ENCODE measurements around the gene CATSPERE.
A peak's percentile ranks its signal among the peaks of the same experiment; 100 is the strongest.
"Not testable (repeated sequence)": the region's sequence is repeated elsewhere in the genome, so short reads cannot be mapped to it uniquely, and the experiment has no call there.

CATSPERE gene

DNA sequence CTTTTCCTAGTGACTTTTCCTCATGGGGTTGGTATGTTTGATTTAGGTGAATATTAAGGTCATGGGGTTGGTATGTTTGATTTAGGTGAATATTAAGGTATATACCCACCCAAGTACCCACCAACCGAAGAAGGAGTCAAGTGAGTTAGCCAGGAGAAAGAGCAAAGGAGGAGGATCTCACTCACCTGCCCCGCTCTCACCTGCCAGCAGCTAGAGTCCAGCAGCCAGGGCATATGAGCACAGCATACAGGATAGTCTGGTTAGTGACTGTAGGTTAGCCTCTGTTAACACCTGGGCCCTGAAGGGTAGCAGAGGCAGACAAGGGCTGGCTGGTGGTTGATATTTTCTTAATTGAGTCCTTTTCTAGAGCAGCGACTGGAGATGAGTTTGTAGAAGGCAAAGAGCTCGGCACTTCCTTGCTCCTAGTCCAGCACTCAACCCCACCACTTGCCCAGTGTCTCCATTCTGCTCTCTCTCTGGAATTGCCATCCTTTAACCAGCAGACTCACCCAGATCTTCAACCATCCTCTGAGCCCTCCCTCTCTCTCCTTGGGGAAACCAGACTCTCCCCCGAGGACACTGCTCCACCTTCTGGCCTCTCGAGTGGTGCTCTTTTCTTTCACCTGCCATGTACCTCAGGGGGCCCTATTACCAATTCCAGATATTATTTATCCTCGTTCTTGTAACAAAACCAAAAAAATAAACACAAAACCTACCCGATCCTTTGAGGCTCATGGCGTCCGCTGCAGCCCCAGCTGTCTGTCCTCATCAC is 175.6 kb downstream of the CATSPERE start:
- no peak for DNase-seq (ENCODE audit: low spot score)

DNA sequence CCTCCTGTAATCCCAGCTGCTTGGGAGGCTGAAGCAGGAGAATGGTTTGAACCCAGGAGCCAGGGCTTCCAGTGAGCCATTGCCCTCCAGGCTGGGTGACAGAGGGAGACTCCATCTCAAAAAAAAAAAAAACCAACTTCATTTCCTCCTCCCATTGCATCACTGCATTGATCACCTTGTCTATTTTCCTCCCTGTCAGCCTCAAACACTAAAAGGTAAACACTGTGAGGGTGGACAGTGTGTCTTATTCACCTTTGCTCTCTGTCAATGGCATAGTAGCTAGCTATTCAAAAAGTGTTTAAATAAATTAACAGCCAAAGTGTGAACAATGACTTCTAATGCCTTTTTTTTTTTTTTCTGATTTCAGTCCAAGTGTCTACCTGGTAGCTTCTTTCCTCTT is 178.5 kb downstream of the CATSPERE start:
- DNase-seq (ENCODE audit: low spot score): no peak

DNA sequence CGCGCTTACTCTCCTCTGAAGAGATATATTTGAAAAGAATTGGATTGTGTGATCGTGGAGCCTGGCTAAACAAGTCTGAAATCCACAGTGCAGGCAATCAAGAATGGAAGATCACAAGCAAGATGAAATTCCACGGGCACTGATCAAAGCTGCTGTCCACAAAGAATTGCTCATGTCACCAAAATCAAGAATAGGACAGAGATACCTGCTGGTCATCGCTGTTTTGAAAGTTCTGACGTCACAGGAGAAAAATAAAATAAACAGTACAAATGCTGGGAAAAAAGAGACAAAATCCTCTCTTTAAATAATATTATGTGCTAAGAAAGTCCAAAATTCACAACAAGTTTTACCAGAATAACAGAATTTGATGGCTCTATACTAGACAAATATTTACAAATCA is 179.8 kb downstream of the CATSPERE start:
- no peak for DNase-seq (ENCODE audit: low spot score)

DNA sequence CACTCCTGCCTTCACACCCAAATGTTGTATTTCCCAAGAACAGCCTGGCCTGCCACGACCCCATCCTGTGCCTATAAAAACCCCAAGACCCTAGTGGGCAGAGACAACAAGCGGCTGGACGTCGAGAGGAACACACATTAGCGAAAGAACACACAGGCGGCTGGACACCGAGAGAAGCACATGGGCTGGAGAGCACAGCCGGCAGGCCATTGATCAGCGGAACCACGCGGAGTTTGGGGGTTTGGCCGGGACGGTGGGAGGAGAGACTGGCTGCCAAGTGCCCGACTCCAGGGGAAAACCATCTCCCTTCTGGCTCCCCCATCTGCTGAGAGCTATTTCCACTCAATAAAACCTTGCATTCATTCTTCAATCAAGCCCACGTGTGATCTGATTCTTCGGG is 181.5 kb downstream of the CATSPERE start:
- no peak for DNase-seq (ENCODE audit: low spot score)

DNA sequence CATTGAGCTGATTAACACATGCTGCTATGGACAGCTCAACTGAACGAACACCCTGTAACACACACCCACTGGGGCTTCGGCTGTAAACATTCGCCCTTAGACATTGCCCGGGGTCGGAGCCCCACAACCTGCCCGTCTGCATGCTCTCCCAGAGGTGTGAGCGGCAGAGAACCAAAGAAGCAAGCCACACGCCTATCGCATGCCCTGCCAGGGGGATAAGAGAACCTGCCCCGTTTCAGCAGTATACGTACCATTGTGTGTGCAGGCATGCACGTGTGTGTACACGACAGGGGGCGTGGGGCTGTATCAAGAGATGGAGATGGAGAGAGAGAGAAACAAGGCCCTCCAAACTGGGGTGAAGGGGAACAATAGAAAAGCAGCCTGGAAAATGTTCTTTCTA is 181.9 kb downstream of the CATSPERE start:
- DNase-seq (ENCODE audit: low spot score): no peak

DNA sequence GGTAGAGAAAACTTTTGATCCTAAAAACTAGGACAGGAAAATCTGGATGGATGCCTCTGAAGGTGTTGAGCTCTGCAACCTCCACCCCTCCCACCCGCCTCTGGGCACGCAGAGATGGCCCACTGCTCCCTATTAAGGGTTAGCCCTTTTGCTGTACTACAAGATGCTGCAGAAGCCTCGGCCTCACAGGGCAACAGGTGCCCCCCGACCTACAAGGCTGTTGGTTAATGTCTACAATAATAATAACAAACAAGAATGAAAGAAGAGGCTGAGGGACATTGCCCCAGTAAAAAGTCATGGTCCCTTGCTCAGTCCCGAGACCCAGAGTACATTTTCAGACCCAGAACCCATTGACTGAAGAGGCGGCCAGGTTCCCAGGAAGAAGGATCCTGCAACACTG is 184.3 kb downstream of the CATSPERE start:
- DNase-seq (ENCODE audit: low spot score): no peak

DNA sequence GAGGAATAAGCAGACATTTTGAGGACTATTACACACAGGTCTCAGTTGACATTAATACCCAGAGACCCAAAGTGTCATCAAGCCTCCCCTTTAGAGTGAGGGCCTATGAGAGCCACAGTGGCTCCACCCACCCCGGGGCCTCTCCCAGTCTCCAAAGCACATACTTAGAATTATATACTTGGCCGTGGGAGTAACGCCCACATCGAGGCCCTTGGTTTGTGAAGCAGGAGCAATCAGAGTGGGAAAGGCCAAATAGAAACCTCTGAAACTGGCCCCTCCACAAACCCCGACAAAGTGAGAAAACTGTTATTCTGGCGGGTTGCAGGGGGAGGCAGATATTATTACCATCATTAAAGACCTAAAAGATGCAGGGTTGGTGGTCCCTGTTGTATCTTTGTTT is 184.8 kb downstream of the CATSPERE start:
- no peak for DNase-seq (ENCODE audit: low spot score)

DNA sequence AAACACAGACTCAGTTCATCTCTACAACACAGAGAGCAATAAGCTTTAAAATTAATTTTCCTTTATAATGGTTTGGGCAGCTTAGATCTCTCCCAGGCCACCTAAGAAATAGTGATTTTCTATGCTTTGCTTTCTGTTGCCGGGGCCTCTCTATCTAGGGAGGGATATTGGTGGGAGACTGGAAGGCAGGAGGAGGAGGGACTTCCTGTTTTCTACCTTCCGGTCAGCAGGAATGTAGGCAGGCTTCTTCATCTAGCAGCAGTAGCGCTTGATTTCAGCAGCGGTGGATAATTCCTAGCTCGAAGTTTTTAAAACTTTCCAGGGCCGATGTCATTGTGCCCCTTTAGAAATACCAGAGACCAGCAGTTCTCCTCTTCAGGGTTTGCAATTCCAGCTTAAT is 186.7 kb downstream of the CATSPERE start:
- no peak for DNase-seq (ENCODE audit: low spot score)

DNA sequence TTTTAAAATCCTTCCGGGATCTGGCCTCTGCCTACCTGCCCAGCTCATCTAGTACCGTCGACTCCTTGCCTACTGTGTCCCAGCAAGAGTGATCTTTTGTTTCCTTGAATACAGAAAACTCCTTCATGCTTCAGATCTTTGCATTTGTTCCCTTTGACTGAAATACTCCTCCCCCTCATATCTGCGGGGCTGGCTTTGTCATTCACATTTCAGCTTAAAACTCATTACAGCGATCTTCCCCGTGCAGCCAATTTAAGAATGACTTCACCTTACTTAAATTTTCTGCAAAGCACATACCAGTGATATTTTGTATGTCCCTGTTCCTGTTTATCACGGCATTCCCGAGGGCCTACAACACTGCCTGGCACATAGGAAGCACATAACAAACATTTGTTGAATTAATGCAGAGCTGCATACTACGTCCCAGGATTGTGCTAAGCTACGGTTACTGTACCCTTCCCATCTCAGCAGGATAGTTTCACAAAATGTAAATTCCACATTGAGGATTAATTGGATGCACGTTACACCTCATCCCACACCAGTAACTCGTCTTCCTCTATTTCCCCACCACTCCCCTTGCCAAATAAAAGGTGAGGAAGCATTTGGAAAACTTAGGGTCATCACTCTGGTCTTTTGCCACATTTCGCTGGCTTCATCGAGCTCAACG is 191.0 kb downstream of the CATSPERE start:
- no peak for DNase-seq (ENCODE audit: low spot score)

DNA sequence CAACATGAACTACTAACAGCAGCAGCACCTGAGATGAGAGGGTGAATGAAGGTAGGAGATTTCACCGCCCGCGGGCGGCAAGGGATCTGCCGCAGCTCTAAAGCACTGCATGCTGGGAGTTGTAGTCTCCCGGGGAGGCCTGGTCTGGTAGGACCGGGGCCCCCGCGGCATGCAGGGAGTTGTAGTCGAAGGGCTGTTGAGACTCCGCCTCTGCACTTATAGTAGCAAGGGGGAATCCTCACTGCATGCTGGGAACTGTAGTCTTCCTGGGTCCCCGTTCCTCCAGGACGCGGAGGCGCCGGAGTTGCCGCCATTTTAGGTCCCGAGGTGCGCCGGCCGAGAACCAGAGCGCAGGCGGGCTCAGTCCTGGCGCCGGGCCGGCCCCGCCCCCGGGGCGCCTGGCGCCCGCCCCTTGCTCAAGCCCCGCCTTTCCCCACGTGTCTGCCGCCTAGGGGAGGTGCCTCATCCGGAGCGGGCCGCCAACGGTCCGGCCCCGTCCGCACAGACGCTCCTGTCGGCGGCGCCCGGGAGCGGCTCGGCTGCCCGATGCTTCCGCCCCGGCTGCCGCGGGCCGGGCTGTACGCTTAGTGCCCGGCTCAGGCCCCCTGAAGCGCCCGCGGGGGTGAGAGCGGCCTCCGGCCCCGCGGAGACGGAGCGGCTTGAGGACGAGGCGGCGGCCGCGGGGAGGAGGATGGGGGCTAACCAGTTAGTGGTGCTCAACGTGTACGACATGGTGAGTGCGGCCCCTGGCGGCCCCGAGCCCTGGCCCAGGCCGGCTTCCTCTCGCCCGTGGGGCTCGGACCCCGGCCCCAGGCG is 191.8 kb downstream of the CATSPERE start, which contains the start of gene DESI2:
Gene DESI2 (plus strand): TSS at position 504 of the 816 bp plus-strand sequence. CDS start 188 bp downstream, at position 692.
- peak; percentile 99 for DNase-seq (ENCODE audit: low spot score)

DNA sequence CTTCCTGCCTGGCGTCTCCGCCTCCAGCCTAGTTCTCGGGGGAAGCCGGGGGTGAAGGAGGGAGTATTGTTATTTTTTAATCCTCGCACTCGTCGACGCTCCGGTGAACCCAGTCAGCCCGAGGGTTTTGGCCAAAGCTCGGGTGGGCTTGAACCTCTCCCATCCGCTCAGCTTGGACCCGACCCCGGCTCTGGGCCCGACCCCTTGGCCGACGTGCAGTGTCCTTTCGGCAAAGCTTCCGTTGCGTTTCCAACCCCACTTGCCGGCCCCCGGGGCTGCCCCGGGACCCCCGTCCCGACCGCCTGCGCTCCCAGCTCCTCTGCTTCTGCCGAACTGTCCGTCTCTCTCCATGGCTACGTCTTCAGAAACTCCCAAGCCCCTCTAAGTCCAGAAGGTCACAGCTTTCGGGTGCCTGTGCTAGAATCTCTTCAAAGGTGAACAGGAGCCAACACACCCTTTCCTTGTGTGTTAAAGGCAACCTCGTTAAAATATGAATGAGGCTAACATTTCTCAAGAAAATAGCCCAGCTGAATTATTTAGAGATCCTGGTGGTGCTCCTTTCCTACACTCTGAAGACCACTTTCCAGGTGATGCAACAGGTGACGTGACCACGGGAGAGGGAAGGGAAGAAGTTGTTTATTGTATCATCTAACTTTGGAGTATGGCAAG is 192.5 kb downstream of the CATSPERE start:
- DNase-seq (ENCODE audit: low spot score): peak; percentile 6

DNA sequence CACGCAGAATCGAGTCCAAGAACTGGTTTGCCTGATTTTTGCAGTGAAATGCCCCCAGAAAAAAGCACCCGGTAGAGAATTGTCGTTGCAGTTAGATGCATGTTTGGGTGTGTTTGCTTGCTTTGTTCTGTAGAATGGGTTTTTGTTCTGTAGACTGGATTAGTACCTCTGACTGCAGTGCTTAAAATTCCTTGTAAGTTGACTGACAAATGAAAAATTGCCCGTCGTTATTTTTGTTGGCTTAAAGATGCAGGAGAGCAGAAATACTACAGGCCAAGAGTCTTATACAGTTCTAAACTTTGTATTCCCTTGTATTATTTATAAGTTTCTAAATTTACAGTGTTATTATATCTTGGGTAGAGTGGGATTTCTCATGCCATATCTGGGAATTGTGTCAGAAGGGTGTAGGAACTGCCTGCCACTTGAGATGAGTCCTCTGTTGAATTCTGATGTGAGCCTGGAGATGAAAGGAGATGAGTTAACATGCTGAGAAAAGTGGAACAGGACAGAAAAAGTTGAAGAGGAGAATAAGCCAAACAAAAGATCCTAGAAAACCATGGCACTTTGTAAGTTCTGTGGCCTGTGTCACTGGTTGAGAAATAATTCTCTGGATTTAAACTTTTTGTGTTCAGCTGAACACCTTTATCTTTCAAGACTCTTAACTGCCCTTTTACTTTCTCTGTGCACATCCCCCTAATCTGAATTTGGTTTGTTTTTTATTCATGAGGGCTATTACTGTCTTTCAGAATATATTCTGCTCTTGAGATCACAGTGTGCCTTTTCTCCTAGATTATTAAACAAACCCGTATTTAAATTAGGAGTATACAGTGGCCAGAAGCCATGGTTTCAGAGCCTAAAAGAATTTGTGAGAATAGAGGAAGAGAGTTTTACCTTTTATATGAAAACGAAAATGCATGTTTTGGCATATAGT is 193.3 kb downstream of the CATSPERE start:
- no peak for DNase-seq (ENCODE audit: low spot score)

DNA sequence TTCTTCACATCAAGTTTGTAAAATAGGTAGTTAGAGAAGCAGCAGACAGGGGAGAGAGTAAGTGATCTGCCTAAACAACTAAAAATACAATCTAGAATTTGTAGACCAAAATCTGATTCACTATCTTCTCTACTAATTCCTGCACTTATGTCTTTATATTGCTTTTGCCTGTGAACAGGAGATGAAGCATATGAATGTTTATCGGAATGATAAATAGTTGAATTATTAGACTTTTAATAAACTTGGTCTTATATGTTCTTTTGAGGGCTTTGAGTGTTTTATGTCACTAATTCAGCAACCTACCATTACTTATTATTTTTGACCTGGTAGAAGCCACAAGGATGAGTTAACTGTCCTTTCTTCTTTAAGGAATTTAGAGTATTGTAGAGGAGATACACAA is 194.1 kb downstream of the CATSPERE start:
- no peak for DNase-seq (ENCODE audit: low spot score)

DNA sequence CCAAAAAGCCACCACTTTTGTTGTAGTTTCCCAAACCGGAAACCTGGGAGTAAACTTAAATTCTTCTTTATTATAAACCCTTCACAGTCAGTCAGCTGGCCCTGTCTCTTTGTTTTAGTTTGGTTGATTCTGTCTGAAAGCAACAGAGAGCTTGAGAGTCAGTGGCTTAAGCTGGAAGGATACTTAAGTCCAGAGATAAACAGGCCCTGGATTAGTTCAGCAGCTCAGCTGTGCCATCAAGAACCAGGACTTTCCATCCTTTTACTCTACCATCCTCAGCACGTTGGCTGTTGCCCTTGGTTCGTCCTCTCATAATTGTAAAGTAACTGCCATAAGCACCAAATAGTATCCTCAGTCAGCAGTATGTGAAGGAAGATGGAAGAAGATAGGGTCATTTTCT is 196.3 kb downstream of the CATSPERE start:
- DNase-seq (ENCODE audit: low spot score): no peak

DNA sequence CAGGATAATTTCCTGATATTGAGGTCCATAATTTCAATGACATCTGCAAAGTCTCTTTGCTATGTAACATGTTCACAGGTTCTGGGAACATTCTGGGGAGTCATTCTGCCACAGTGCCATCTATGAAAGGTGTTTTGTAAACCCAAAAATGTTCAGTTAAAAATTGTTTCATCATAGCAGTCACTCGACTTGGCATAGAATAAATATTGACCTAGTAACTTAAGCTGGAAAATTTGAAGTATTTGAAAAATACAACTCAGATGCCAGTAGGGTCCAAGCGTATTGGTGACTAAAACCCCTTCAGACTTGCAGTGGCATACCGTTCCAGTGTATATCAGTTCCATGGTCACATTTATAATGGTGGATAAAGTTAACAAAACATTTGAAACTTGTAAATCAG is 198.6 kb downstream of the CATSPERE start:
- DNase-seq (ENCODE audit: low spot score): no peak

DNA sequence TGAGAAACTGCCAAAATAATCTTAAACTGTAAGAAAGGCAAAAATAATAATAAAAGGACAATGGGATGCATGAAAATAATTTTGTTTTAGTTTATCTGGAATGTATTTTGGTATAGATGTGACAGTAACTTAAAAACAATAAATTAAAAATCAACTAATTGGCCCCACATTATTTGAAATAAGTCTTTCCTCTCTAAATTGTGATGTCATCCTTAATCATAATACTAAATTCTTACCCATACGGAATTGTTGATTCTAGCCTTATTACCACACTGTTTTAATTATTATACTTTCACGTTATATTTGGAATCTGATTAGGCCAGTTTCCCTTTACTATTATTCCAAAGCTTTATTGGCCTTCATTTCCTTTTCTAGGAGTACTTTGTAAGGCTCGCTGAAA is 199.5 kb downstream of the CATSPERE start:
- no peak for DNase-seq (ENCODE audit: low spot score)

DNA sequence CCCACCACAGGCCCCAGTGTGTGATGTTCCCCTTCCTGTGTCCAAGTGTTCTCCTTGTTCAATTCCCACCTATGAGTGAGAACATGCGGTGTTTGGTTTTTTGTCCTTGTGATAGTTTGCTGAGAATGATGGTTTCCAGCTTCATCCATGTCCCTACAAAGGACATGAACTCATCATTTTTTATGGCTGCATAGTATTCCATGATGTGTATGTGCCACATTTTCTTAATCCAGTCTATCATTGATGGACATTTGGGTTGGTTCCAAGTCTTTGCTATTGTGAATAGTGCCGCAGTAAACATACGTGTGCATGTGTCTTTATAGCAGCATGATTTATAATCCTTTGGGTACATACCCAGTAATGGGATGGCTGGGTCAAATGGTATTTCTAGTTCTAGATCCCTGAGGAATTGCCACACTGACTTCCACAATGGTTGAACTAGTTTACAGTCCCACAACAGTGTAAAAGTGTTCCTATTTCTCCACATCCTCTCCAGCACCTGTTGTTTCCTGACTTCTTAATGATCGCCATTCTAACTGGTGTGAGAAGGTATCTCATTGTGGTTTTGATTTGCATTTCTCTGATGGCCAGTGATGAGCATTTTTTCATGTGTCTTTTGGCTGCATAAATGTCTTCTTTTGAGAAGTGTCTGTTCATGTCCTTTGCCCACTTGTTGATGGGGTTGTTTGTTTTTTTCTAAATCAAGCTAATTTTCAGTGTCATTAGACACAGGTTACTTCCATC is 200.7 kb downstream of the CATSPERE start:
- DNase-seq (ENCODE audit: low spot score): not testable (repeated sequence)

DNA sequence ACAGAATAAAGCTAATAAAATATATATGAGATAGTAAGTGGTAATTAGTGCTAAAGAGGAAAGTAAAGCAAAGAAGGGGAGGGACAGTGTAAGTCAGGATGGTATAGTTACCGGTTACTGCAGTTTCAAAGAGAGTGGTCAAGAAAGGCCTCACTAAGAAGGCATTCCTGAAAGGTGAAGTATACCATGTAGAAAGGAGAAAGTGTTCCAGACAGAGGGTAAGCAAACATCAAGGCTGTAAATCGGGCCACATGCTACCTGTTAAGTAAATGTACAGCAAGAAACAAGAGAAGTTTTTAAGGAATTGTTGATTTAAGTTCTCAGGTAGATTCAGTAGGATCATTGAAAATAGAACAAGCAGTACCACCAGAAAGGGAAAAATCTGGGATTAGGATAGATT is 201.5 kb downstream of the CATSPERE start:
- DNase-seq (ENCODE audit: low spot score): no peak

DNA sequence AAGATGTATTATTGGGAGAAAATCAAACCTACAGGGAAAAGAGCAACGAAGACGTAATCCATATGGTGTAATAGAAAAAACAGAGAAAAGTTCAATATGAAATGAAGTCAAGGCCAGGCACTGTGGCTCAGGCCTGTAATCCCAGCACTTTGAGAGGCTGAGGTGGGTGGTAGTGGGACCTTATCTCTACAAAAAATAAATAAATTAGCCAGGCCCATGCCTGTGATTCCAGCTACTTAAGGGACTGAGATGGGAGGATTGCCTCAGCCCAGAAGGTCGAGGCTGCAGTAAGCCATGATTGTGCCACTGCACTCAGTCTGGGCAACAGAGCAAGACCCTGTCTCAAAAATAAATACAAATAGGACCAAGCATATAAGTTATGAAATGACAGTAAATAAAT is 203.3 kb downstream of the CATSPERE start:
- DNase-seq (ENCODE audit: low spot score): no peak

DNA sequence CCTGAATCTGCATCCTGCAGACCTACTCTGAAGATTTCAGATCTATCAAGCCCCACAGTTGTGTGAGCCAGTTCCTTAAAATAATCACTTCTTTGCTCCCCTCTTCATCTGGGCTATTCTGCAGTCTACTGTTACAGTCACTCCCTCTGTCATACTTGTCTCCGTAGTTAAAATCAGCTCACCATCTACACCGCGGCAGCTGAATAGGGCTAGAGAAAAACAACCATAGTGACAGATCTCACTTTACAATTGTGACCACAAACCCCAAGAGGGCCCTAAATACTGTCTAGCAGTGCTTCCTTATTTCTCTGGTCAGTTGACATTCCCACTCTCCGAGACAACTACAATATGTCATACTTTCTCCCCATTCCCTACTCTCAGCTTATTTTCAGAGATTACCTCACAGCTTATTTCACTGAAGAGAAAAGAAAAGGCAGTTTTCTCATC is 204.7 kb downstream of the CATSPERE start:
- DNase-seq (ENCODE audit: low spot score): no peak
